HG03135 (cell line): ENCODE results near the gene TECTA.

Experiments used
- ATAC-seq: cut with Tn5 transposase; IDR thresholded peaks from one replicate; pipeline ENCODE4 v1.9.1; 2021; ENCODE audit warnings: mild to moderate bottlenecking, moderate library complexity; ENCODE audit not compliant: unreplicated experiment

Gene TECTA

GRCh38 chr11:121123496-121124069 lies 22.5 kb downstream of the TECTA start:
- ATAC-seq, result no peak

DNA sequence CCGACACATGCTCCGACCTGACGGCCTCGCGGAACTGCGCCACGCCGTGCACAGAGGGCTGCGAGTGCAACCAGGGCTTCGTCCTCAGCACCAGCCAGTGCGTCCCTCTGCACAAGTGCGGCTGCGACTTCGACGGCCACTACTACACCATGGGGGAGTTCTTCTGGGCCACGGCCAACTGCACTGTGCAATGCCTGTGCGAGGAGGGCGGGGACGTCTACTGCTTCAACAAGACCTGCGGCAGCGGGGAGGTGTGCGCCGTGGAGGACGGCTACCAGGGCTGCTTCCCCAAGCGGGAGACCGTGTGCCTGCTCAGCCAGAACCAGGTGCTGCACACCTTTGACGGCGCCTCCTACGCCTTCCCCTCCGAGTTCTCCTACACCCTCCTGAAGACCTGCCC lies 26.8 kb downstream of the TECTA start:
- ATAC-seq, result no peak

DNA sequence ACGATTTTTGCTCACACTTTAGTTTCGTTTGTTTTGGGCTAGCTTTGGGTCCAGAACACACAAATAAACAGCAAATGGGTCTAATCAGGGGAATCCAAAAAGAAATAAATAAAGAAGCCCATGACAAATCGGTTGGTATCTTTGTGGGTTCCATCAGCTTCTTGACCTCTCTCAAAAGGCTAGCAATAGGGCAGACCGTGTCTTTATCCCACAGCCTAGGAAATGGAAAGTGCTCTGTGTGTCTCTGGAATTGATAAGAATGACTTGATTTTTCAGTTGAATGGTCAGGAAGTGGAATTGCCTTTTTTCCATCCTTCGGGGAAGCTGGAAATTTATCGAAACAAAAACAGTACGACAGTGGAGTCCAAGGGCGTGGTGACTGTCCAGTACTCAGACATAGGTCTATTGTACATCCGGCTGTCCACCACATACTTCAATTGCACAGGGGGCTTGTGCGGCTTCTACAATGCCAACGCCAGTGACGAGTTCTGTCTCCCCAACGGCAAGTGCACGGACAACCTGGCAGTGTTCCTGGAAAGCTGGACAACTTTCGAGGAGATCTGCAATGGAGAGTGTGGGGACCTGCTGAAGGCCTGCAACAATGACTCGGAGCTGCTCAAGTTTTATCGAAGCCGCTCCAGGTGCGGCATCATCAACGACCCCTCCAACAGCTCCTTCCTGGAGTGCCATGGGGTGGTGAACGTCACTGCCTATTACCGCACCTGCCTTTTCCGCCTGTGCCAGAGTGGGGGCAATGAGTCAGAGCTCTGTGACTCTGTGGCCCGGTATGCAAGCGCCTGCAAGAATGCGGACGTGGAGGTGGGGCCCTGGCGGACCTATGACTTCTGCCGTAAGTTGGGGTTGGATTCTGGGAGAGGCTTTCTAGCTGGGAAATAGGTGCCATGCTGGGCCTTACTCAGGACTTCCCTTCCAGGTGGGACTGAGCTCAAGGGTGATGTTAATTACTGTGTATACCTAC lies 28.6 kb downstream of the TECTA start:
- no peak for ATAC-seq

DNA sequence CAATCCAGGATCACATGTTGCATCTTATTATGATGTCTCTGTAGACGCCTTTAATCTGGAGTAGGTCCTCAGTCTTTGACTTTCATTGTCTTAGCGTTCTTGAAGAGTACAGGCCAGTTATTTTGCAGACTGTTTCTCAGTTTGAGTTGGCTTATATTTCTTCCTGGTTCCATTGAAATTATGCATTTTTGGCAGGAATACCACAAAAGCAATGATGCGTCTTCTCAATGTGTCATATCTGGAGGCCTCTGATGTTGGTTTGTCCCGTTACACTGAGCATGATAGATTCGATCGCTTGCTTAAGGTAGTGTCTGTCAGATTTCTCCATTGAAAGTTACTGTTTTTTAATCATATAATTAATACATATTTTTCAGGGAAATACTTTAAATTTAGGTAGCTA lies 30.6 kb downstream of the TECTA start:
- no peak for ATAC-seq

- no peak for ATAC-seq
Observed at GRCh38 chr11:121132211-121132976, 31.4 kb downstream of the TECTA start.

DNA sequence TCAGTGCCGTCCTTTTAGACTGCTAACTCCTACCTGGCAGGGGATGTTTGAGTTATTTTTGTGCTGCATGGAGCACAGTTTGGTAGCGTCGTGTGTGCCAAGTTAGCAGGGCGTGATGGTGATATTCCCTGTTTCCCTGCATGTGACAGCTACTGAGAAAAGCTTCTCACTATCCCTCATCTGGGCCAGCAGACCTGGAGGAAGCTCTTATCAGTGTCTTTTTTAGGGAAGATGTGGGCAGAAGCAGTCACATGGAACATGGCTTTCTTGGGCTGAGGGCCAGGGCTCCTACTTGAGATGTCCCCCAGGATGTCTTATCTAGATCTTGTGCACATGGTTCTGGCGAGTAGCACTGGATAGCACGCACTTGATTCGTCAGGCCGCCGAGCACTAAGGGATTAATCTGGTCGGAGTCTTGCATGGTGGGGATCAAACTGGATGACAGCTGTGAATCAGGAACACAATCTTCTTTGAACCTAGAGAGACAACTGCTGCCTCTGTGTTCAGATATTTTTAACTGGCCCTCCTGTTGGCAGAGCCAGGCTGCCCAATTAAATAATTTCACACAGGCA lies 33.8 kb downstream of the TECTA start:
- ATAC-seq, result no peak

GRCh38 chr11:121137005-121137404 lies 36.0 kb downstream of the TECTA start:
- ATAC-seq, result no peak

DNA sequence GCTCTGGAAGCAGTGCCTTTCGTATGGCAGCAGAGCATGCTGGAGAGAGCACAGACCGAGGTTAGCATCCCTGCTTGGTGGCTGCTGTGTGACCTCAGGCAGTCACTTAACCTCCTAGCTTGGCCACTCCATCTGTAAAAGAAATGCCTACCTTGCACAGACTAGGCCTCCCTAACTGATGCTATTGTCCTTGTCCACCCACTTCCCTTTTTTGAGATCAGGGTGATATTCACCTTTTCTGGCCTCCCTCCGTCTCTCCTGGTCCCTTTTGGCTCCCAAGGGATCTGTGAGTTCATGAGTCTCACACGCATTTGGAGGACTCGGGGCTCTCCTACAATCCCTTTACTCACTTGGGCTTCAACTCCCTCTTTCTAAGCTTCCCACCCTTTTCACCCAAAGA lies 37.2 kb downstream of the TECTA start:
- no peak for ATAC-seq

DNA sequence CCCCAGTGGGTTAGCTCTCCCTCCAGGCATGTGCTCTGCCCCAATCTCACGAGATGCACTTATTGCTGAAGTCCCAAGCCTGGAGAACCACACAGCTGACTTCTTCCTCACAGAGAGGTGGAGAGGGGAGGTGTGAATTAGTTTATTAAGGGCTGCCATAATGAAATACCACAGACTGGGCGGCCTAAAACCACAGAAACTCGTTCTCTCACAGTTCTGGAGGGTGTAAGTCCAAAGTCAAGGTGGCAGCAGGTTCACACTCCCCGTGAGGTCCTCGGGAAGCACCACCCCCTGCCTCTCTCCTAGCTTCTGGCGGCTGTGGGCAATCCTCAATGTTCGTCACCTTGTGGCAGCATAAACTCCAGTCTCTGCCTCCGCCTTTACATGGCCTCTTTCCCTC lies 39.3 kb downstream of the TECTA start:
- ATAC-seq, result no peak

- no peak for ATAC-seq
Observed at GRCh38 chr11:121141066-121141465, 40.0 kb downstream of the TECTA start.

DNA sequence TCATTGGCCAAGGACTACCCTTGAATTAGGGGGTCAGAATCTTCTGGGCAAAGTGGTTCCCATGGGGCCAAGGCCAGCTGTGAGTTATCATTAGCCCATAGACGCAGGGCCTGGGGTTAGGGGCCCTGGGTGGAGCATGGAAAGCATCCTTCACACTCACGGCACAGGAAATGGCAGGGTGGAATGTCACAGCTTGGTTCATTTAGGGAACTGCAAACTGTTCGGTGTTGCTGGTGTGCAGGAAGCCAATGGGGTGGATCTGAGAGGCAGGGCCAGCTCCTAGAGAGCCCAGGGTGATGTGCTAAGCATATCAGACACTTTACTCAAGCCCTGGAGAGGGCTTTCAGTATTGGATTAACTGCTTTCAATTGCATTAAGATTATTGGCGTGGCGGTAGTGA lies 42.9 kb downstream of the TECTA start:
- ATAC-seq, result no peak

GRCh38 chr11:121144723-121145122 lies 43.7 kb downstream of the TECTA start:
- ATAC-seq, result no peak

GRCh38 chr11:121145826-121146225 lies 44.8 kb downstream of the TECTA start:
- no peak for ATAC-seq

DNA sequence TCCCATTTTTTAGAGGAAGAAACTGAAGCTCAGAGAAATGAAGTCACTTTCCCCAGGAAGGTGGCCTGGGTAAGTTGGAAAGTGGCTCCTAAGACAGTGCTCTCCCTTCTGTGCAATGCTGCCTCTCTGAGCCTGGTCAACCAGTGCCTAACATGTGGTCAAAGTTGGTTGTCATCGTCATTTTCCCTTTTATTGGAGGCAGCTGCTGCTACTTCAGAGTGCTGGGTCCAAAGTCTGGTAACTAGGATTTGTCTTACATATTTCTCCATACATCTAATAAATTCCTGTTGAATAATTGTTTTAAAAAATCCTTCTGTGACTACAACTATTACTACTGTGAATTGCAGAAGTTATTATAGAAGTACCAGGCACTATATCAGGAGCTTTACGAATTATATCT lies 48.1 kb downstream of the TECTA start:
- ATAC-seq, result no peak

DNA sequence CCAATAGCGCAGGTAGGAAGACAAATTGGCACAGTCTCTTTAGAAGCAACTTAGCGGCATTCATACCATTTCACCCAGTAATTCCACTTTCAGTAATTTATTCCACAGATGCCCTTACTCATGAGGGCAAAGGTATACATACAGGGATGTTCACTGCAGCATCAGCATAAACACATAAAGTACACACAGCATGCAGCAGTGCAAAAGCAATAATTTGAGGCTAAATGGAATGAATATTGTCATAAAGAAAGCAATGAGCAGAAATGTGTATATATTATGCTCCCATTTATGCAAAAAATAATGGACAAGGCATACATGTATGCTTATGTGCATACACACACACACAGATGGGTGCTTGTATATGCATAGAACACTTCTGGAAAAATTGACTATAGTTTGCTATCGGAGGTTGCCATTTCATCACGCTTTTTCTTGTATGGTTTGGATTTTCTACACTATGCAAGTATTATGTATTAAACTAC lies 50.2 kb downstream of the TECTA start:
- no peak for ATAC-seq

DNA sequence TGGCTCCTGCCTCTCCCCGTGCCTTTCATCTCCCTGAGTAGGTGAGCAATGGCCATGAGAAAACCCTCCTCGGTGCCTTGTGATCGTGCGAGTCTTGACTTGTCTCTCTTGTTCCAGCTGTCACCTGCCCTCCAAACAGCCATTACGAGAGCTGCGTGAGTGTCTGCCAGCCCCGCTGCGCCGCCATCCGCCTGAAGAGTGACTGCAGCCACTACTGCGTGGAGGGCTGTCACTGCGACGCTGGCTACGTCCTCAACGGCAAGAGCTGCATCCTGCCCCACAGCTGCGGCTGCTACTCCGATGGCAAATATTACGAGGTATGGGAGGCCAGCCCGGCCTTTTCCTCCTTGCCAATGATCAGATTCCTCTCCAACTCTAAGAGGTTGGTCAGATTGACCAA lies 51.7 kb downstream of the TECTA start:
- ATAC-seq, result no peak

DNA sequence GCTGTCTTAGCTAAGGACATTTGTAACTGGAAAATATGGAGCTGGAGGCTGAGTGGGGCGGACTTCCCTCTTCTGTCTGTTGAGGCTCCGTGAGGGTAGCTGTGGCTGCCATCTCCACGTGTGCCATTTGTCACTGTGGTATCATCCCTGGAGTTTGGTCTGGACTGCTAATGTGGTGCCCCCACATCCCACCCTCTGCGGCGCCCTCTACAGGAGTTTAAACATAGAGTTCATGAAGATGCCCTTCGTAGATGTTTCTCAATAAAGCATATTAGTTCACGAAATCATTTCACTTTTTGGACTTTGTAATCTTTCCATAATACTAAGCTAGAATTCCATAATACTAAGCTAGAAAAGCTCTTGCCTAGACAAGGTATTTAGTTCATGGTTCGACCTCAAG lies 52.4 kb downstream of the TECTA start:
- ATAC-seq, result no peak

DNA sequence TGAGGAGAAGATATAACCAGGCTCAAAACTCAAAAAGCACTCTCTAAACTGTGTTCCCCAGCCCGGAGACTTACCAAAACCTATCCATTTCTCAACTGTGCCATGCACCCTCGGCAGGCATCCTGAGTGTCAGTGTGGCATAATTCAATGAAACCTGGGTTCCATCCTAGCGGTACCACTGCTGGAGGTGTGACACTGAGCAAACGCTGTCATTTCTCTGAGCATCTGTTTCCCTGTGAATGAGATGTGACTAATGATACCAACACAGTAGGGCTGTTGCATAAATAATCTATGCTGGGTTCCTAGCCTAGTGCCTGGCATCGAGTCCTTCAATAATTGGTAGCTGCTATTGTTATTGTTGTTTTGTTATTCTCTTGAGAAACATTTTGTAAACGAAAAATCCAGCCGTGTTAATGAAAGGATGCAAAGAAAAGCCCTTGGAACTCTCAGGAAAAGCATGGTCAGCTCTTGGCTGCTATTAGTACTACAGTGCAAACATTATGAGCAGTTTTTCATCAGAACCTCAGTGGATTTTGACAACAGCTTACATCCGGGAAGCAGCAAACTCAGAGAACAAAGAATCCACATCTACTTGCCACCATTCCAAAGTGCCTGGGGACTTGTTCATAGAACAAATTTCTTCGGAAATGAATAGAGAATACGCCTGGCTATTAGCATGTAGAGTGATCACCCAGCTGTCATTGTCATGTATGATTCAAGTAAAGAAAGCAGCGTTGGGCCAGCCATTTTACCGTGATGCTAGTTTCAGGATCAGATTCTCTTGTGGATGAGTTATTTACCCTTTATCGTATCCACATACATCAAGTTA lies 53.7 kb downstream of the TECTA start:
- no peak for ATAC-seq

- no peak for ATAC-seq
Observed at GRCh38 chr11:121157756-121158155, 56.7 kb downstream of the TECTA start.

GRCh38 chr11:121159741-121160140 lies 58.7 kb downstream of the TECTA start:
- no peak for ATAC-seq
